ENCODE data around the gene MPPED1.

Gene MPPED1

DNA sequence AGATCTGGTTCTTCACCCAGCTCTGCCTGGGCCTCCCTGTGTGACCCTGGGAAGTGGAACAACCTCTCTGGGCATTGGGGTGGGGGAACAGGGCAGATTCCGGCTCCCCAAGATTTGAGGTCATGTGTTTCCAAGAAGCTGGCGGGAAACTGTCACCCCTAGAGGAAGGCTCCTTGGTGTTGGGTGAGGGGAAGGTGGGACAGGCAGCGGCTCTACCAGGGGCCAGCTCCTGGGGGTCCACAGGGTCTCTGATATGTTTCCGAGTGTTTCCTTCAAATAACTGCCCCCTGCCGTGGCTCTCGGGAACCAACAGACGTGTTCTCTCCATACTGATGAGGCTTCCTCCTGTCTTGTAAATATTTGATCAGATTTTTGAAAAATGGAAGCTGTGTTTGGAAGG lies 78.5 kb downstream of the MPPED1 start:
- TF ChIP-seq, protein P1, sequence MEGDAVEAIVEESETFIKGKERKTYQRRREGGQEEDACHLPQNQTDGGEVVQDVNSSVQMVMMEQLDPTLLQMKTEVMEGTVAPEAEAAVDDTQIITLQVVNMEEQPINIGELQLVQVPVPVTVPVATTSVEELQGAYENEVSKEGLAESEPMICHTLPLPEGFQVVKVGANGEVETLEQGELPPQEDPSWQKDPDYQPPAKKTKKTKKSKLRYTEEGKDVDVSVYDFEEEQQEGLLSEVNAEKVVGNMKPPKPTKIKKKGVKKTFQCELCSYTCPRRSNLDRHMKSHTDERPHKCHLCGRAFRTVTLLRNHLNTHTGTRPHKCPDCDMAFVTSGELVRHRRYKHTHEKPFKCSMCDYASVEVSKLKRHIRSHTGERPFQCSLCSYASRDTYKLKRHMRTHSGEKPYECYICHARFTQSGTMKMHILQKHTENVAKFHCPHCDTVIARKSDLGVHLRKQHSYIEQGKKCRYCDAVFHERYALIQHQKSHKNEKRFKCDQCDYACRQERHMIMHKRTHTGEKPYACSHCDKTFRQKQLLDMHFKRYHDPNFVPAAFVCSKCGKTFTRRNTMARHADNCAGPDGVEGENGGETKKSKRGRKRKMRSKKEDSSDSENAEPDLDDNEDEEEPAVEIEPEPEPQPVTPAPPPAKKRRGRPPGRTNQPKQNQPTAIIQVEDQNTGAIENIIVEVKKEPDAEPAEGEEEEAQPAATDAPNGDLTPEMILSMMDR (IDR thresholded peaks at IDR 0.05; ENCODE audit: low read depth, low read length, missing control alignments) = no peak

DNA sequence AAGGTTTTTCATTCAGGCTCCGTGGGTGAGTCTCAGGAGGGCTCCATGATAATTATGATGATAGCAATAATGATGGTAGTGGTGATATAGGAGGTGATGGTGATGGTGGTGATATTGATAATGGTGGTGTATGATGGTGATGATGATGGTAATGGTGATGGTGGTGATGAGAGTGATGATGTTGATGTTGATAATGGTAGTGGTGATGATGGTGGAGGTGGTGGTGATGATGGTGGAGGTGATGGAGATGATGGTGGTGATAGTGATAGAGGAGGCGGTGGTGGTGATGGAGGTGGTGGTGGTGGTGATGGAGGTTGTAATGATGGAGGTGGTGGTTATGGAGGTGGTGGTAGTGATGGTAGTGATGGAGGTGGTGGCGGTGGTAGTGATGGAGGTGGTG lies 79.4 kb downstream of the MPPED1 start:
- no peak for DNase-seq (ENCODE audit: extremely low read depth, low read depth)
- no peak overlapping the region for H3K4me3 ChIP-seq (replicated peaks; ENCODE audit: low read depth, low read length)
- TF ChIP-seq, protein P1 (IDR thresholded peaks at IDR 0.05; ENCODE audit: low read depth, low read length, missing control alignments) = no peak

More for the DNA sequence above, 78.5 kb downstream of the MPPED1 start:
- no peak for DNase-seq (ENCODE audit: extremely low read depth, low read depth)
- H3K4me3 ChIP-seq (replicated peaks; ENCODE audit: low read depth, low read length) = no peak overlapping the region

DNA sequence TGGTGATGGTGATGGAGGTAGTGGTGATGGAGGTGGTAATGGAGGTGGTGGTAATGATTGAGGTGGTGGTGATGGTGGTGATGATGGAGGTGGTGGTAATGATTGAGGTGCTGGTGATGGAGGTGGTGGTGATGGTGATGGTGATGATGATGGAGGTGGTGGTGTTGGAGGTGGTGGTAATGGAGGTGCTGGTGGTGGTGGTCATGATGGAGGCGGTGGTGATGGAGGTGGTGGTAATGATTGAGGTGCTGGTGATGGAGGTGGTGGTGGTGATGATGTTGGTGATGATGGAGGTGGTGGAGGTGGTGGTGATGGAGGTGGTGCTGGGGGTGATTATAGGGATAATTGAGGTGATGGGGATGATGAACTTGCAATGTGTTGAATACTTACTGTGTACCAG lies 79.9 kb downstream of the MPPED1 start:
- H3K4me3 ChIP-seq (replicated peaks; ENCODE audit: low read depth, low read length) = no peak overlapping the region
- no peak for DNase-seq (ENCODE audit: extremely low read depth, low read depth)
- TF ChIP-seq, protein P1 (IDR thresholded peaks at IDR 0.05; ENCODE audit: low read depth, low read length, missing control alignments) = no peak

DNA sequence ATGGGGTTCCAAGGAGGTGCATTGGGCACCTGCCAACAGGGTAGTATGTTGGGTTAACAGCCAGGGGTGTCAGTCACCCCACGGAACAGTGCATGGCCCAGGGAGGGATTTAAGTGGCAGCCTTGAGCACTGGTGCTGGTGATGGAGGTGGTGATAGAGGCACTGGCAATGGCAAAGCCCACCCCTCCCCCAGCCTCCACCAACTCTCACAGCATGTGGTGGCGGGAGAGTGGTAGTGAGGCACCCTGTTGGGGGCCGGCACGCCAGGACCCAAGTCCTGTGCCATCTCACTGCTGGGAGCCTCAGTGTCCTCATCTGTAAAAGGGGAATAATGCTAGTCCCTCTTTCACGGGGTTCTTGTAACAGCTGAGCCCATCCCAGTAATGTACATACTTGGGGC lies 81.5 kb downstream of the MPPED1 start:
- TF ChIP-seq, protein P1 (IDR thresholded peaks at IDR 0.05; ENCODE audit: low read depth, low read length, missing control alignments) = no peak
- DNase-seq (ENCODE audit: extremely low read depth, low read depth) = no peak
- no peak overlapping the region for H3K4me3 ChIP-seq (replicated peaks; ENCODE audit: low read depth, low read length)

DNA sequence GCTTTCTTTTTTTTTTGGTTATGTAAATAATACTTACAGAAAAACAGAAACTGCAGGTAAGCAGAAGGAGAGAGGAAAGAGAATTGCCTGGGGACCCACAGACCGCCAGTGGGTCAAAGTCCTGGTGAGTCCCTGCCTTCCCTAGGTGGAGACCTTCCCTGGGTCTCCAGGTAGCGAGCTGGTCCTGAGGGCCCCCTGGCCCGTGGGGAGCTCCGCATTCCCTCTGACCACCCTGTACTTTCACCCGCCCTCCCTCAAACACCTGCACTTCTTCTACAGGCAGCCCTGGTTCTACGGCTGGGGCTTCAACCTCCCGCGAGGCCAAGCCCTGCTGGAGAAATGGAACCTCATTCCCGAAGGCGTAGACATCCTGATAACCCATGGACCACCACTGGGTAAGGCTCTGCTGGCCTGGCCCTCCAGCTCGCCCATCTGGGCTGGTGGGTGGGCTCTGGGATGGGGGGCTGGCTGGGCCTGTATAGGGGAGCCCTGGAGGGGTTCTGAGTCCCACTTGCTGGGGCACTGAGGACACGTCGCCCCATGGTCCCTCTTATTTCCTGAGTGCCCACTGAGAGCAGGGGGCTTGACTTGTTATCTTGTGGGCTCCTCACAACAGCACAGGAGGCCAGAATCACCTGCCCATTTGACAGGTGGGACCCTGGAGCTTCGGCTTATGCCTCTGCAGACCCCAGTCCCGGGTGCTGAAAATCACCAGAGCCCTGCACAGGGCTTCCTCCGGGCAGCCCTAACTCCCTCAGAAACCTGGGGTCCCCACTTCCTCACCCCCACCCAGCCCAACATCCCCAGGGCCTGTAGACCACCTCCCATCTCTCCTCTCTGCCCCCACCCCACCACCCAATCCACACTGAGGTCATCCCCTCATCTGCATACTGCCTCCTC lies 86.4 kb downstream of the MPPED1 start:
- TF ChIP-seq, protein P1 (IDR thresholded peaks at IDR 0.05; ENCODE audit: low read depth, low read length, missing control alignments) = no peak
- no peak overlapping the region for H3K4me3 ChIP-seq (replicated peaks; ENCODE audit: low read depth, low read length)
- DNase-seq (ENCODE audit: extremely low read depth, low read depth) = no peak

DNA sequence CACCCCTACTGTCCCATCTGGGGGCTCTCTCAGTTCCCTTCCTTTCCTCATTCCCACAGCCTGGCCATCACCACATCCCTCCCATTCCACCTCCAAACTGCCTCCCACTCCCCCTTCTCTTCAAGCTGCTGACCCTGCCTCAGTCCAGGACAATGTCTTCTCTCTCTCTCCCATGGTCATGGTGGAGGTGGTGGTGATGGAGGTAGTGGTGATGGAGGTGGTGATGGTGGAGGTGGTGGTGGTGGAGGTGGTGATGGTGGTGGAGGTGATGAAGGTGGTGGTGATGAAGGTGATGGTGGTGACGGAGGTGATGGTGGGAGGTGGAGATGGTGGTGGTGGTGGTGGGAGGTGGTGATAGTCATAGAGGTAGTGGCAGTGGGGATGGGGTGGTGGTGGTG lies 87.0 kb downstream of the MPPED1 start:
- no peak overlapping the region for H3K4me3 ChIP-seq (replicated peaks; ENCODE audit: low read depth, low read length)

More for the DNA sequence above, 87.0 kb downstream of the MPPED1 start:
- DNase-seq (ENCODE audit: extremely low read depth, low read depth) = no peak
- TF ChIP-seq, protein P1 (IDR thresholded peaks at IDR 0.05; ENCODE audit: low read depth, low read length, missing control alignments) = no peak

Measured in HFF-Myc (cell line).